ENCODE measurements around the gene BCOR.

- no peak for TF ChIP-seq CTCF (conservative IDR thresholded peaks at IDR 0.05; ENCODE audit: low read length)
- no peak for TF ChIP-seq EZH2phosphoT487 (IDR thresholded peaks at IDR 0.05; ENCODE audit: borderline replicate concordance, low read depth, low read length)
Observed at GRCh38 chrX:40147126-40147952, 49.6 kb upstream of the BCOR start.
